Measurements from ENCODE around the gene CAMTA1.

GRCh38 chr1:6981595-6981994 lies 196.3 kb downstream of the CAMTA1 start:
- TF ChIP-seq TARDBP (IDR thresholded peaks at IDR 0.05) (no peak), SP1 (IDR thresholded peaks at IDR 0.05) (no peak), FOXK2 (IDR thresholded peaks at IDR 0.05) (no peak), ELF4 (IDR thresholded peaks at IDR 0.05) (no peak), FOXM1 (IDR thresholded peaks at IDR 0.05; ENCODE audit: borderline replicate concordance) (no peak)
